K562 (cell line): ENCODE results near the gene DNAJC8. TPM values are rescaled to one million over a fixed set of nuclear protein-coding genes. Genes with fewer than 3 reads are reported as not detected.
A peak's percentile ranks its signal among the peaks of the same experiment; 100 is the strongest.

Source experiments
- ATAC-seq: fragments of 200-7000 bp; cut with Tn5 transposase; 3 replicates; pipeline ENCODE4 v1.9.1; 2020; ENCODE audit warnings: moderate library complexity
- BruUV-seq: library from RNA; stranded (reverse); fragments of 400-500 nt; replicated peaks from 2 replicates; lab custom pipeline; 2021; lab: Mats Ljungman, UMichigan
- CTCF ChIA-PET: fragments of 300-600 bp; formaldehyde crosslinking; extraction: SDS; loops from one replicate; lab custom pipeline; 2021; ENCODE audit warnings: low intra/inter-chr PET ratio; lab: Yijun Ruan, JAX
- POLR2A ChIA-PET: fragments of 300-600, 350-650 bp; sonication (Branson Sonifier 250); formaldehyde crosslinking; extraction: SDS; loops from one replicate; lab custom pipeline; 2021; ENCODE audit warnings: antibody characterized with exemption, inconsistent platforms; lab: Yijun Ruan, JAX
- DNase-seq, 4 experiments: peaks; one replicate each; pipeline versions ENCODE4 v3.0.0 to v3.0.0-alpha.2; 2011 to 2018; ENCODE audit warnings: low spot score in 3 of 4, mixed read lengths in 3 of 4; ENCODE audit errors: extremely low read depth in 1 of 4
- FAIRE-seq: peaks from 2 replicates; lab custom pipeline; 2011; peaks lifted over from hg19 to GRCh38; lab: Jason Lieb, UNC
- H2AFZ ChIP-seq: 2 replicates; pipeline ENCODE4 v1.6.0; 2011; ENCODE audit warnings: low read depth, low read length, control low read depth, inconsistent platforms
- H3K27ac ChIP-seq: fragments of 200-600 bp; 3 replicates; pipeline ENCODE4 v1.8.0; 2011; ENCODE audit warnings: low read depth, mild to moderate bottlenecking, control low read depth, inconsistent platforms, low read length, moderate library complexity, mixed read lengths; ENCODE audit errors: extremely low read depth
- H3K27me3 ChIP-seq, 2 experiments: fragments of 300-600 bp in 1 of 2; 2 replicates in 1 of 2; 3 replicates in 1 of 2; pipeline versions ENCODE4 v1.6.0 to v1.8.0; 2011; ENCODE audit warnings: inconsistent platforms in 2 of 2, low read length in 2 of 2, mild to moderate bottlenecking in 1 of 2, mixed read lengths in 1 of 2, moderate library complexity in 1 of 2; ENCODE audit not compliant: control insufficient read depth in 2 of 2, insufficient read depth in 2 of 2
- H3K36me3 ChIP-seq: fragments of 300-600 bp; 3 replicates; pipeline ENCODE4 v1.8.0; 2011; ENCODE audit warnings: mild to moderate bottlenecking, low read length, inconsistent platforms; ENCODE audit not compliant: control insufficient read depth, insufficient read depth
- H3K4me1 ChIP-seq, 2 experiments: fragments of 200-600 bp in 1 of 2; replicated peaks in 1 of 2; 2 replicates in 1 of 2; 3 replicates in 1 of 2; pipeline versions ENCODE4 v1.5.1 to v1.8.0; 2011; ENCODE audit warnings: inconsistent platforms in 2 of 2, low read length in 2 of 2, mild to moderate bottlenecking in 1 of 2, mixed read lengths in 1 of 2, moderate library complexity in 1 of 2; ENCODE audit not compliant: control insufficient read depth in 2 of 2, insufficient read depth in 2 of 2
- H3K4me2 ChIP-seq: 2 replicates; pipeline ENCODE4 v1.6.1; 2011; ENCODE audit warnings: low read length, control low read depth, inconsistent platforms, mixed read lengths; ENCODE audit not compliant: insufficient read depth
- H3K4me3 ChIP-seq: fragments of 200-600 bp; sonication (generic), shearing (Covaris generic); 2 replicates; pipeline ENCODE4 v1.5.1; 2016; ENCODE audit warnings: control low read depth, inconsistent platforms
- H3K79me2 ChIP-seq: fragments of 200-600 bp; 3 replicates; pipeline ENCODE4 v1.8.0; 2011; ENCODE audit warnings: low read length, inconsistent platforms; ENCODE audit not compliant: control insufficient read depth, insufficient read depth
- H3K9ac ChIP-seq, 2 experiments: 2 replicates each; pipeline versions ENCODE4 v1.6.0 to v1.6.1; 2011; ENCODE audit warnings: low read depth in 2 of 2, low read length in 2 of 2, control low read depth in 1 of 2, inconsistent platforms in 1 of 2, mild to moderate bottlenecking in 1 of 2, mixed read lengths in 1 of 2; ENCODE audit not compliant: insufficient read depth in 1 of 2
- H3K9me1 ChIP-seq: one replicate; pipeline ENCODE4 v1.6.0; 2011; ENCODE audit warnings: inconsistent platforms, mild to moderate bottlenecking, low read length, moderate library complexity; ENCODE audit not compliant: control insufficient read depth, insufficient read depth
- H3K9me3 ChIP-seq: replicated peaks from 2 replicates; pipeline ENCODE4 v1.5.1; 2011; ENCODE audit warnings: low read depth, low read length, inconsistent platforms; ENCODE audit not compliant: control insufficient read depth, insufficient read depth
- H4K20me1 ChIP-seq: replicated peaks from 2 replicates; pipeline ENCODE4 v1.6.1; 2011; ENCODE audit warnings: low read length, inconsistent platforms, mixed read lengths; ENCODE audit not compliant: control insufficient read depth, insufficient read depth
- HEY1 ChIP-seq: fragments of 250-450 bp; sonication (Bioruptor Pico); IDR thresholded peaks from 2 replicates; pipeline ENCODE4 v1.5.0; 2020; ENCODE audit warnings: mild to moderate bottlenecking, moderate library complexity, borderline replicate concordance
- HNRNPH1 ChIP-seq: fragments of 200-400 bp; formaldehyde crosslinking; optimal IDR thresholded peaks from 2 replicates; pipeline ENCODE3; 2017; ENCODE audit warnings: low read depth, mild to moderate bottlenecking, low read length, moderate library complexity
- KAT7 ChIP-seq: sonication (generic); formaldehyde crosslinking; IDR thresholded peaks from 2 replicates; pipeline ENCODE4 v1.8.0; 2022; ENCODE audit warnings: missing genetic modification reagents, mild to moderate bottlenecking, borderline replicate concordance
- NCOA1 ChIP-seq: fragments of 450-650 bp; IDR thresholded peaks from 2 replicates; pipeline ENCODE4 v1.6.1; 2016; ENCODE audit warnings: low read depth
- PKNOX1 ChIP-seq: fragments of 450-650 bp; IDR thresholded peaks from 2 replicates; pipeline ENCODE4 v1.6.1; 2016
- PTTG1 ChIP-seq: fragments of 450-650 bp; IDR thresholded peaks from 2 replicates; pipeline ENCODE4 v1.6.1; 2016; ENCODE audit warnings: low read depth, mild to moderate bottlenecking, missing genetic modification characterization, missing compliant biosample characterization
- SIN3B ChIP-seq: fragments of 450-650 bp; IDR thresholded peaks from 2 replicates; pipeline ENCODE4 v1.6.1; 2017; ENCODE audit warnings: low read depth, mild to moderate bottlenecking, moderate library complexity
- STAT5B ChIP-seq: fragments of 250-450 bp; sonication (Bioruptor Pico); IDR thresholded peaks from 2 replicates; pipeline ENCODE4 v1.8.0; 2021; ENCODE audit warnings: mild to moderate bottlenecking, inconsistent platforms
- ZBTB26 ChIP-seq: fragments of 450-650 bp; formaldehyde crosslinking; IDR thresholded peaks from 2 replicates; pipeline ENCODE4 v1.4.0; 2022; ENCODE audit warnings: missing genetic modification characterization
- ZNF140 ChIP-seq: fragments of 250-450 bp; sonication (Bioruptor Pico); IDR thresholded peaks from 2 replicates; pipeline ENCODE4 v1.8.0; 2021; ENCODE audit warnings: moderate library complexity, mild to moderate bottlenecking, inconsistent platforms
- ZNF146 ChIP-seq: IDR thresholded peaks from one replicate; pipeline ENCODE4 v1.6.1; 2018; ENCODE audit warnings: missing compliant biosample characterization; ENCODE audit not compliant: unreplicated experiment
- ZNF639 ChIP-seq, 2 experiments: fragments of 200-800 bp in 1 of 2; sonication (Bioruptor generic) in 1 of 2; sonication (generic) in 1 of 2; formaldehyde crosslinking in 1 of 2; IDR thresholded peaks in 1 of 2; conservative IDR thresholded peaks in 1 of 2; 2 replicates each; pipeline versions ENCODE4 v1.5.0 to v1.6.1; 2016 to 2020; ENCODE audit warnings: missing compliant biosample characterization in 1 of 2, missing genetic modification characterization in 1 of 2, missing genetic modification reagents in 1 of 2
- ZNF707 ChIP-seq: fragments of 250-450 bp; sonication (Bioruptor Pico); conservative IDR thresholded peaks from 2 replicates; pipeline ENCODE4 v1.8.0; 2022; ENCODE audit warnings: inconsistent platforms, mild to moderate bottlenecking, moderate library complexity
- WGBS: fragments of 100-300 bp; shearing (Covaris generic); methylation state at CpG from one replicate; pipeline ENCODE4 v1.1.6; 2016; ENCODE audit warnings: low coverage, mixed read lengths; ENCODE audit not compliant: insufficient coverage; ENCODE audit errors: missing lambda C conversion rate; 5-methylcytosine and 5-hydroxymethylcytosine counted together
- in situ Hi-C: fragments of 300-500 bp; cut with MboI; formaldehyde crosslinking; loops from 4 replicates; pipeline ENCODE4 v1.15.0; 2018; ENCODE audit warnings: inconsistent platforms, mixed read lengths
- intact Hi-C: fragments of 100-400 bp; cut with micrococcal nuclease; formaldehyde crosslinking; loops from 2 replicates; pipeline ENCODE4 v1.14.2; 2022
- polyA plus RNA-seq, 8 experiments: library from polyadenylated mRNA; depleted of rRNA in 4 of 8; stranded (reverse) in 5 of 8; unstranded in 3 of 8; fragments of >200 nt; fragmentation: Nextera tagmentation in 2 of 8; fragmentation: Illumina TruSeq in 1 of 8; extraction: Ambion mirVana in 2 of 8; extraction: Trizol in 1 of 8; gene quantifications; 2 replicates each; pipeline versions ENCODE4 v1.2.1 to v1.2.3, GENCODE V29; 2011 to 2014; ENCODE audit warnings: inconsistent platforms in 1 of 8, missing spikeins in 1 of 8
- total RNA-seq, 7 experiments: library from RNA; depleted of rRNA in 6 of 7; stranded (reverse); fragments of >200 nt in 6 of 7; fragmentation: Illumina TruSeq in 2 of 7; extraction: Trizol in 2 of 7; gene quantifications; 2 replicates each; pipeline versions ENCODE4 v1.2.1 to v1.2.3, GENCODE V29; 2011 to 2021; ENCODE audit warnings: low replicate concordance in 1 of 7
- TF ChIP-seq, protein P1 (sequence below): fragments of 250-450 bp; sonication (Bioruptor Pico); IDR thresholded peaks from 2 replicates; pipeline ENCODE4 v1.5.0; 2020; ENCODE audit warnings: mild to moderate bottlenecking, borderline replicate concordance

The DNAJC8 gene
- total and polyA plus RNA-seq, 9 of the 15 experiments (the other 6 are each of a cell fraction or from before 2014, with no cell fraction given): 143 to 508 (median 209) TPM

GRCh38 chr1:28161751-28162150, 71.1 kb downstream of the DNAJC8 start:
- FAIRE-seq: no peak
- POLR2A ChIA-PET: interaction anchor here (1.1 to 1.6 kb wide), 4 partner anchors 9 to 114 kb away, joined by 3 to 4 read pairs (median 4); partner anchors contain the start of gene EYA3
- whole genome bisulfite sequencing: 59% methylated on average over 3 of the region's 3 CpGs
- TF ChIP-seq ZNF639 (CRISPR knock-in tag; conservative IDR thresholded peaks at IDR 0.05 in 1 of 2, IDR thresholded peaks at IDR 0.05 in 1 of 2) (no peak), PTTG1 (no peak), KAT7 (CRISPR knock-in tag) (no peak), ZBTB26 (CRISPR knock-in tag) (no peak), HEY1 (CRISPR knock-in tag) (no peak), PKNOX1 (no peak), STAT5B (no peak), HNRNPH1 (no peak), SIN3B (no peak), ZNF146 (CRISPR knock-in tag) (no peak), ZNF140 (no peak), ZNF707 (CRISPR knock-in tag) (no peak), NCOA1 (no peak)
- TF ChIP-seq, protein P1, sequence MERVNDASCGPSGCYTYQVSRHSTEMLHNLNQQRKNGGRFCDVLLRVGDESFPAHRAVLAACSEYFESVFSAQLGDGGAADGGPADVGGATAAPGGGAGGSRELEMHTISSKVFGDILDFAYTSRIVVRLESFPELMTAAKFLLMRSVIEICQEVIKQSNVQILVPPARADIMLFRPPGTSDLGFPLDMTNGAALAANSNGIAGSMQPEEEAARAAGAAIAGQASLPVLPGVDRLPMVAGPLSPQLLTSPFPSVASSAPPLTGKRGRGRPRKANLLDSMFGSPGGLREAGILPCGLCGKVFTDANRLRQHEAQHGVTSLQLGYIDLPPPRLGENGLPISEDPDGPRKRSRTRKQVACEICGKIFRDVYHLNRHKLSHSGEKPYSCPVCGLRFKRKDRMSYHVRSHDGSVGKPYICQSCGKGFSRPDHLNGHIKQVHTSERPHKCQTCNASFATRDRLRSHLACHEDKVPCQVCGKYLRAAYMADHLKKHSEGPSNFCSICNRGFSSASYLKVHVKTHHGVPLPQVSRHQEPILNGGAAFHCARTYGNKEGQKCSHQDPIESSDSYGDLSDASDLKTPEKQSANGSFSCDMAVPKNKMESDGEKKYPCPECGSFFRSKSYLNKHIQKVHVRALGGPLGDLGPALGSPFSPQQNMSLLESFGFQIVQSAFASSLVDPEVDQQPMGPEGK: no peak

More at GRCh38 chr1:28161751-28162150, 71.1 kb downstream of the DNAJC8 start:
- peaks cover 6 to 7% of the 10 kb centered on the region in 2 experiments; a peak in 3 of 5 replicates for H3K4me1 ChIP-seq
- intact Hi-C loops (no loop called here), in situ Hi-C loops (no loop called here)
- no peak for ATAC-seq
- CTCF ChIA-PET: no interaction called here
- H3K9me1 ChIP-seq: no peaks in the 10 kb centered on the region
- no peaks in the 10 kb centered on the region for H4K20me1 ChIP-seq
- H3K27ac ChIP-seq: no peak overlapping the region
- no peaks in the 10 kb centered on the region for H3K79me2 ChIP-seq
- peak overlapping the region in 1 of 2 experiments; percentile 42; a peak in 1 of 4 replicates for H3K9ac ChIP-seq
- H3K4me3 ChIP-seq: no peak overlapping the region
- H3K27me3 ChIP-seq: no peaks in the 10 kb centered on the region
- no peak overlapping the region for H2AFZ ChIP-seq
- no TSS peak for BruUV-seq
- no peaks in the 10 kb centered on the region for H3K36me3 ChIP-seq
- no peaks in the 10 kb centered on the region for H3K9me3 ChIP-seq
- no peak for DNase-seq
- no peak overlapping the region for H3K4me2 ChIP-seq
